Lung (tissue), 12 donors: ENCODE measurements around the gene FBXO28. TPM values are rescaled to one million over a fixed set of nuclear protein-coding genes. Genes with fewer than 3 reads are reported as not detected.

Experiments
- ATAC-seq: fragments of 200-7000 bp; cut with Tn5 transposase; one replicate; pipeline ENCODE4 v1.9.1; 2020; ENCODE audit warnings: moderate number of reproducible peaks; ENCODE audit not compliant: insufficient read depth, low FRiP score
- DNase-seq, 3 donors: peaks; one replicate each; pipeline ENCODE4 v3.0.0-alpha.2; 2013 to 2017
- H3K27ac ChIP-seq, 2 donors: one replicate each; pipeline ENCODE4 v1.5.1; 2013; ENCODE audit warnings: mild to moderate bottlenecking in 2 of 2, moderate library complexity in 2 of 2, control low read depth in 1 of 2, inconsistent platforms in 1 of 2, low read depth in 1 of 2, low read length in 1 of 2
- H3K27me3 ChIP-seq, 3 donors: one replicate each; pipeline ENCODE4 v1.5.1; 2013; ENCODE audit warnings: low read length in 2 of 3; ENCODE audit not compliant: control insufficient read depth in 3 of 3, insufficient read depth in 3 of 3
- H3K36me3 ChIP-seq, 4 donors: one replicate each; pipeline ENCODE4 v1.5.1; 2013; ENCODE audit warnings: low read length in 4 of 4, mild to moderate bottlenecking in 1 of 4, moderate library complexity in 1 of 4; ENCODE audit not compliant: control insufficient read depth in 4 of 4, insufficient read depth in 4 of 4
- H3K4me1 ChIP-seq, 5 donors: one replicate each; pipeline ENCODE4 v1.5.1; 2013; ENCODE audit warnings: low read length in 5 of 5, mild to moderate bottlenecking in 2 of 5, moderate library complexity in 1 of 5; ENCODE audit not compliant: control insufficient read depth in 5 of 5, insufficient read depth in 5 of 5
- H3K4me3 ChIP-seq: one replicate; pipeline ENCODE4 v1.5.1; 2013; ENCODE audit warnings: mild to moderate bottlenecking, control low read depth, moderate library complexity
- H3K9ac ChIP-seq, 2 donors: one replicate each; pipeline ENCODE4 v1.5.1; 2013; ENCODE audit warnings: low read length in 2 of 2, control low read depth in 1 of 2; ENCODE audit not compliant: insufficient read depth in 1 of 2
- H3K9me3 ChIP-seq, 4 donors: one replicate each; pipeline ENCODE4 v1.5.1; 2013; ENCODE audit warnings: low read length in 3 of 4, mild to moderate bottlenecking in 1 of 4, moderate library complexity in 1 of 4; ENCODE audit not compliant: control insufficient read depth in 4 of 4, insufficient read depth in 3 of 4
- WGBS, 2 donors: extraction: QIAGEN DNeasy Blood & Tissue Kit; methylation state at CpG; one replicate each; pipeline ENCODE4 v1.1.7; 2013; 5-methylcytosine and 5-hydroxymethylcytosine counted together
- polyA plus RNA-seq, 2 donors: library from polyadenylated mRNA; stranded (reverse); fragments of 200-250 nt; gene quantifications; one replicate each; pipeline ENCODE4 v1.2.1, GENCODE V29; 2013
- total RNA-seq, 2 donors: library from RNA; depleted of rRNA in 1 of 2; stranded (reverse); fragments of >200 nt in 1 of 2; gene quantifications; one replicate each; pipeline ENCODE4 v1.2.1, GENCODE V29; 2014 to 2021
- TF ChIP-seq, protein P1 (sequence below): IDR thresholded peaks from 2 replicates; pipeline ENCODE4 v1.5.1; 2012; ENCODE audit warnings: mild to moderate bottlenecking; ENCODE audit errors: control extremely low read depth, extremely low read depth
- donor health status: control.
- donor health status: control.
- donor health status: Bipolar disorder and iron deficiency.
- donor health status: healthy.
- donor health status: DM: yes; HTN: yes; CAD: no.

Gene FBXO28
- total and polyA plus RNA-seq, 4 donors, result 10.1 to 41.5 (median 19.7) TPM

GRCh38 chr1:224175617-224176016 is 61.7 kb downstream of the FBXO28 start:
- H3K36me3 ChIP-seq, result no peaks in the 10 kb centered on the region
- no peak overlapping the region for H3K9ac ChIP-seq
- H3K4me3 ChIP-seq, result no peak overlapping the region
- H3K27me3 ChIP-seq, result no peaks in the 10 kb centered on the region
- ATAC-seq (no peak), DNase-seq (peak; percentile 33 to 62 (median 38))
- WGBS, 2 donors, result 9 to 25% methylated on average over 21 of the region's 21 CpGs
- H3K4me1 ChIP-seq, result peaks cover 0 to 3% (median 0%) of the 10 kb centered on the region in 5 donors
- H3K9me3 ChIP-seq, result no peaks in the 10 kb centered on the region
- no peak overlapping the region for H3K27ac ChIP-seq
- TF ChIP-seq, protein P1, sequence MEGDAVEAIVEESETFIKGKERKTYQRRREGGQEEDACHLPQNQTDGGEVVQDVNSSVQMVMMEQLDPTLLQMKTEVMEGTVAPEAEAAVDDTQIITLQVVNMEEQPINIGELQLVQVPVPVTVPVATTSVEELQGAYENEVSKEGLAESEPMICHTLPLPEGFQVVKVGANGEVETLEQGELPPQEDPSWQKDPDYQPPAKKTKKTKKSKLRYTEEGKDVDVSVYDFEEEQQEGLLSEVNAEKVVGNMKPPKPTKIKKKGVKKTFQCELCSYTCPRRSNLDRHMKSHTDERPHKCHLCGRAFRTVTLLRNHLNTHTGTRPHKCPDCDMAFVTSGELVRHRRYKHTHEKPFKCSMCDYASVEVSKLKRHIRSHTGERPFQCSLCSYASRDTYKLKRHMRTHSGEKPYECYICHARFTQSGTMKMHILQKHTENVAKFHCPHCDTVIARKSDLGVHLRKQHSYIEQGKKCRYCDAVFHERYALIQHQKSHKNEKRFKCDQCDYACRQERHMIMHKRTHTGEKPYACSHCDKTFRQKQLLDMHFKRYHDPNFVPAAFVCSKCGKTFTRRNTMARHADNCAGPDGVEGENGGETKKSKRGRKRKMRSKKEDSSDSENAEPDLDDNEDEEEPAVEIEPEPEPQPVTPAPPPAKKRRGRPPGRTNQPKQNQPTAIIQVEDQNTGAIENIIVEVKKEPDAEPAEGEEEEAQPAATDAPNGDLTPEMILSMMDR, result no peak

DNA sequence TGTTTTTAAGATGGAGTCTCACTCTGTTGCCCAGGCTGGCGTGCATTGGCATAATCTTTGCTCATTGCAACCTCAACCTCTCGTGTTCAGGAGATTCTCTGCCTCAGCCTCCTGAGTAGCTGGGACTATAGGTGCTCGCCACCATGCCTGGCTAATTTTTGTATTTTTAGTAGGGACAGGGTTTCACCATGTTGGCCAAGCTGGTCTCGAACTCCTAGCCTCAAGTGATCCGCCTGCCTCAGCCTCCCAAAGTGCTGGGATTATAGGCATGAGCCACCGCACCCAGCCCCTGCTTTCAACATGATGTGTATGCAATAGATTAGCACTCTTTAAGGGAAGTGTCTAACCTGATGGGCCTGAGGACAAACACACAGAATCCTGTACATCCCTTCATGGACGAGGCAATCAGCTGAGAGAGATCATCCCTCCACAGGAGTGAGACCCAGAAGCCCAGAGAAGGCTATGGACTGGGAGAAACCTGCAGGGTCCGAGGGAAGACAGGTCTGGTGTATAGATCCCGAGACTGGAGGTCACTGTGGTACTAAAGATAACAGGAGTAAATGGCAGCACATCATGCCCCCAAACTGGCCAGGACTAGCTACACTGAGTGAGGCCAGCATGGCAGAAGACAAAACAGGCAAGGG is 63.6 kb downstream of the FBXO28 start:
- H3K9ac ChIP-seq, result no peak overlapping the region
- no peak for ATAC-seq
- H3K9me3 ChIP-seq, result no peaks in the 10 kb centered on the region
- no peak overlapping the region for H3K27ac ChIP-seq
- WGBS, 2 donors, result 90 to 94% methylated on average over 9 of the region's 9 CpGs
- TF ChIP-seq, protein P1, result no peak
- H3K27me3 ChIP-seq, result no peaks in the 10 kb centered on the region
- H3K36me3 ChIP-seq, result no peaks in the 10 kb centered on the region
- peaks cover 0 to 6% (median 3%) of the 10 kb centered on the region in 5 donors for H3K4me1 ChIP-seq
- H3K4me3 ChIP-seq, result no peak overlapping the region
- DNase-seq, result no peak

GRCh38 chr1:224178894-224179293 is 65.0 kb downstream of the FBXO28 start:
- H3K27ac ChIP-seq, result no peak overlapping the region
- ATAC-seq, result no peak
- WGBS, 2 donors, result 95 to 96% methylated on average over 5 of the region's 5 CpGs

More at GRCh38 chr1:224178894-224179293, 65.0 kb downstream of the FBXO28 start:
- H3K4me3 ChIP-seq, result no peak overlapping the region
- TF ChIP-seq, protein P1, result no peak
- peaks cover 0 to 8% (median 3%) of the 10 kb centered on the region in 5 donors for H3K4me1 ChIP-seq
- no peak overlapping the region for H3K9ac ChIP-seq
- H3K27me3 ChIP-seq, result no peaks in the 10 kb centered on the region
- DNase-seq, result no peak
- no peaks in the 10 kb centered on the region for H3K9me3 ChIP-seq
- no peaks in the 10 kb centered on the region for H3K36me3 ChIP-seq
